ENCODE results near the gene COX19.

The COX19 gene

GRCh38 chr7:988963-989529 is 13.7 kb upstream of the COX19 start:
- no peak for TF ChIP-seq CTCF (IDR thresholded peaks at IDR 0.05)
- Histone ChIP-seq H3K27ac (no peak overlapping the region), H3K4me3 (no peak overlapping the region)
- no peak for DNase-seq (ENCODE audit: low spot score)

- no peak for DNase-seq (ENCODE audit: low spot score)
- Histone ChIP-seq H3K4me3 (no peak overlapping the region), H3K27ac (no peak overlapping the region)
- no peak for TF ChIP-seq CTCF (IDR thresholded peaks at IDR 0.05)
Observed at GRCh38 chr7:988426-988911, 13.1 kb upstream of the COX19 start.

GRCh38 chr7:987909-988308 is 12.6 kb upstream of the COX19 start:
- no peak for DNase-seq (ENCODE audit: low spot score)
- TF ChIP-seq CTCF (IDR thresholded peaks at IDR 0.05), result no peak
- H3K27ac ChIP-seq, result no peak overlapping the region
- no peak overlapping the region for H3K4me3 ChIP-seq

GRCh38 chr7:986766-987751 is 11.7 kb upstream of the COX19 start:
- Histone ChIP-seq H3K4me3 (no peak overlapping the region), H3K27ac (no peak overlapping the region)
- TF ChIP-seq CTCF (IDR thresholded peaks at IDR 0.05), result no peak
- no peak for DNase-seq (ENCODE audit: low spot score)

GRCh38 chr7:985915-986741 is 10.8 kb upstream of the COX19 start:
- DNase-seq (ENCODE audit: low spot score), result no peak
- Histone ChIP-seq H3K4me3 (no peak overlapping the region), H3K27ac (no peak overlapping the region)
- no peak for TF ChIP-seq CTCF (IDR thresholded peaks at IDR 0.05)

GRCh38 chr7:985127-985416 is 9.7 kb upstream of the COX19 start:
- Histone ChIP-seq H3K27ac (no peak overlapping the region), H3K4me3 (no peak overlapping the region)
- no peak for TF ChIP-seq CTCF (IDR thresholded peaks at IDR 0.05)
- no peak for DNase-seq (ENCODE audit: low spot score)

Data from coronary artery (tissue), 2 donors.